Suprapubic skin (tissue), 4 donors: ENCODE results near the gene CCT2. TPM values are rescaled to one million over a fixed set of nuclear protein-coding genes. Genes with fewer than 3 reads are reported as not detected.

ENCODE experiments used
- DNase-seq, 2 donors: peaks; one replicate each; pipeline ENCODE4 v3.0.0-alpha.2; 2019; ENCODE audit warnings: low spot score in 2 of 2
- H3K27ac ChIP-seq: fragments of 200-600 bp; sonication (generic); one replicate; pipeline ENCODE4 v1.5.1; 2019
- H3K27me3 ChIP-seq: fragments of 200-600 bp; sonication (generic); one replicate; pipeline ENCODE4 v1.5.1; 2019
- H3K36me3 ChIP-seq: fragments of 200-600 bp; sonication (generic); one replicate; pipeline ENCODE4 v1.5.1; 2019
- H3K4me1 ChIP-seq: fragments of 200-600 bp; sonication (generic); one replicate; pipeline ENCODE4 v1.5.1; 2019
- H3K4me3 ChIP-seq: fragments of 200-600 bp; sonication (generic); one replicate; pipeline ENCODE4 v1.5.1; 2019; ENCODE audit warnings: mild to moderate bottlenecking
- H3K9me3 ChIP-seq: fragments of 200-600 bp; sonication (generic); one replicate; pipeline ENCODE4 v1.5.1; 2019
- CTCF ChIP-seq, 2 donors: fragments of 200-600 bp in 1 of 2; fragments of 450-650 bp in 1 of 2; sonication (generic) in 1 of 2; IDR thresholded peaks; one replicate each; pipeline ENCODE4 v1.5.1; 2016 to 2019; ENCODE audit warnings: antibody characterized with exemption in 2 of 2, mild to moderate bottlenecking in 1 of 2, moderate library complexity in 1 of 2
- EP300 ChIP-seq: sonication (generic); formaldehyde crosslinking; IDR thresholded peaks from one replicate; pipeline ENCODE4 v1.6.1; 2017; ENCODE audit warnings: antibody characterized with exemption
- POLR2A ChIP-seq, 2 donors: fragments of 450-650 bp; IDR thresholded peaks; one replicate each; pipeline ENCODE4 v1.6.1; 2017; ENCODE audit warnings: antibody characterized with exemption in 2 of 2, mild to moderate bottlenecking in 2 of 2, moderate library complexity in 2 of 2
- POLR2AphosphoS5 ChIP-seq, 3 donors: sonication (generic); formaldehyde crosslinking; IDR thresholded peaks; one replicate each; pipeline ENCODE4 v1.6.1; 2017; ENCODE audit warnings: antibody characterized with exemption in 3 of 3
- WGBS: methylation state at CpG from one replicate; pipeline ENCODE4 v1.1.5; 2018; 5-methylcytosine and 5-hydroxymethylcytosine counted together
- total RNA-seq, 4 donors: library from RNA; depleted of rRNA; stranded (reverse); fragments of >200 nt; gene quantifications; one replicate each; pipeline ENCODE4 v1.1.0, GENCODE V29; 2016

The CCT2 gene
- total RNA-seq, 4 donors from 2014 or later, result 81.0 to 112 (median 96.7) TPM

- 91% methylated on average over 7 of the region's 7 CpGs for WGBS
- no peak overlapping the region for H3K27ac ChIP-seq
- H3K36me3 ChIP-seq, result no peaks in the 10 kb centered on the region
- no peak for DNase-seq
- no peak overlapping the region for H3K4me3 ChIP-seq
- no peaks in the 10 kb centered on the region for H3K9me3 ChIP-seq
- no peaks in the 10 kb centered on the region for H3K4me1 ChIP-seq
- no peaks in the 10 kb centered on the region for H3K27me3 ChIP-seq
- TF ChIP-seq EP300 (no peak), POLR2A (IDR thresholded peaks at IDR 0.05) (no peak), CTCF (IDR thresholded peaks at IDR 0.05) (no peak), POLR2AphosphoS5 (IDR thresholded peaks at IDR 0.05) (no peak)
These were observed 56.3 kb downstream of the CCT2 start for GRCh38 chr12:69641546-69641945.

- Histone ChIP-seq H3K4me3 (no peak overlapping the region), H3K4me1 (no peaks in the 10 kb centered on the region), H3K27me3 (no peaks in the 10 kb centered on the region), H3K27ac (no peak overlapping the region), H3K36me3 (no peaks in the 10 kb centered on the region), H3K9me3 (no peaks in the 10 kb centered on the region)
- 76% methylated on average over 6 of the region's 6 CpGs for WGBS
- no peak for DNase-seq
- TF ChIP-seq EP300, result no peak
- TF ChIP-seq POLR2AphosphoS5 (IDR thresholded peaks at IDR 0.05), result no peak
- TF ChIP-seq CTCF (IDR thresholded peaks at IDR 0.05), result no peak
- no peak for TF ChIP-seq POLR2A (IDR thresholded peaks at IDR 0.05)
These were observed 57.3 kb downstream of the CCT2 start for GRCh38 chr12:69642531-69642930.

GRCh38 chr12:69644511-69644910 is 59.3 kb downstream of the CCT2 start:
- no peak overlapping the region for H3K27ac ChIP-seq
- H3K4me1 ChIP-seq, result no peaks in the 10 kb centered on the region
- TF ChIP-seq POLR2AphosphoS5 (IDR thresholded peaks at IDR 0.05) (no peak), POLR2A (IDR thresholded peaks at IDR 0.05) (no peak), CTCF (IDR thresholded peaks at IDR 0.05) (no peak)
- H3K9me3 ChIP-seq, result no peaks in the 10 kb centered on the region
- no peaks in the 10 kb centered on the region for H3K27me3 ChIP-seq
- no peak for DNase-seq
- H3K4me3 ChIP-seq, result no peak overlapping the region
- H3K36me3 ChIP-seq, result no peaks in the 10 kb centered on the region

- no peak for DNase-seq
These were observed 59.8 kb downstream of the CCT2 start for GRCh38 chr12:69645031-69645430.

GRCh38 chr12:69647178-69647577 is 61.9 kb downstream of the CCT2 start:
- WGBS, result 79% methylated on average over 4 of the region's 4 CpGs

More at GRCh38 chr12:69645031-69645430, 59.8 kb downstream of the CCT2 start:
- Histone ChIP-seq H3K36me3 (no peaks in the 10 kb centered on the region), H3K27ac (no peak overlapping the region), H3K9me3 (no peaks in the 10 kb centered on the region), H3K4me3 (no peak overlapping the region), H3K27me3 (no peaks in the 10 kb centered on the region), H3K4me1 (no peaks in the 10 kb centered on the region)
- TF ChIP-seq POLR2AphosphoS5 (IDR thresholded peaks at IDR 0.05) (no peak), EP300 (no peak), POLR2A (IDR thresholded peaks at IDR 0.05) (no peak), CTCF (IDR thresholded peaks at IDR 0.05) (no peak)
- WGBS, result 77% methylated on average over 2 of the region's 2 CpGs

More at GRCh38 chr12:69647178-69647577, 61.9 kb downstream of the CCT2 start:
- no peaks in the 10 kb centered on the region for H3K27me3 ChIP-seq
- TF ChIP-seq POLR2AphosphoS5 (IDR thresholded peaks at IDR 0.05), result no peak
- no peak for TF ChIP-seq CTCF (IDR thresholded peaks at IDR 0.05)
- no peak for TF ChIP-seq POLR2A (IDR thresholded peaks at IDR 0.05)
- no peak for TF ChIP-seq EP300
- no peak for DNase-seq
- no peaks in the 10 kb centered on the region for H3K9me3 ChIP-seq
- H3K36me3 ChIP-seq, result no peaks in the 10 kb centered on the region
- H3K4me3 ChIP-seq, result no peak overlapping the region
- no peaks in the 10 kb centered on the region for H3K4me1 ChIP-seq
- no peak overlapping the region for H3K27ac ChIP-seq
